Mucosa of gallbladder (tissue), 1 donor: ENCODE results near the gene SPPL3. TPM values are rescaled to one million over a fixed set of nuclear protein-coding genes. Genes with fewer than 3 reads are reported as not detected.
"Not testable (repeated sequence)": the region's sequence is repeated elsewhere in the genome, so short reads cannot be mapped to it uniquely, and the experiment has no call there.

Experiments used
- DNase-seq: peaks from one replicate; pipeline ENCODE4 v3.0.0-alpha.2; 2020; ENCODE audit warnings: low spot score
- total RNA-seq: library from RNA; stranded (reverse); gene quantifications from one replicate; pipeline ENCODE4 v1.2.1, GENCODE V29; 2021
- donor health status: DM: no; HTN: no; CAD: no.

The SPPL3 gene
- total RNA-seq, 1 donor from 2014 or later = 50.7 TPM

- DNase-seq = no peak
Measured at GRCh38 chr12:120820884-120821510, 83.2 kb downstream of the SPPL3 start.

GRCh38 chr12:120818416-120818815 is 85.7 kb downstream of the SPPL3 start:
- DNase-seq = no peak

- no peak for DNase-seq
Measured at GRCh38 chr12:120817559-120818330, 86.4 kb downstream of the SPPL3 start.

DNA sequence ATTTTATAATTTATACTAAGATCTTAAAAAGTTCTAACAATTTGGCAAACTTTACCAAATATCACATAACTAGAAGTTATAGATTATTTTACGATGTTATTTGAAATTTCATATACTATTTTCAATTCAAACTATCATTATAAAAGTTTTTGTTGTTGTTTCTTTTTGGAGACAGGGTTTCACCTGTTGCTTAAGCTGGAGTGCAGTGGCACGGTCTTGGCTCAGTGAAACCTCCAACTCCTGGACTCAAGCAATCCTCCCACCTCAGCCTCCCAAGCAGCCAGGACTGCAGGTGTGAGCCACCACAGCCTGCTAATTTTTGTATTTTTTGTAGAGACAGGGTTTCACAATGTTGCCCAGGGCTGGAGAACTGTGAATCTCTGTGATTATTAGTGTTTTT is 87.8 kb downstream of the SPPL3 start:
- no peak for DNase-seq

DNA sequence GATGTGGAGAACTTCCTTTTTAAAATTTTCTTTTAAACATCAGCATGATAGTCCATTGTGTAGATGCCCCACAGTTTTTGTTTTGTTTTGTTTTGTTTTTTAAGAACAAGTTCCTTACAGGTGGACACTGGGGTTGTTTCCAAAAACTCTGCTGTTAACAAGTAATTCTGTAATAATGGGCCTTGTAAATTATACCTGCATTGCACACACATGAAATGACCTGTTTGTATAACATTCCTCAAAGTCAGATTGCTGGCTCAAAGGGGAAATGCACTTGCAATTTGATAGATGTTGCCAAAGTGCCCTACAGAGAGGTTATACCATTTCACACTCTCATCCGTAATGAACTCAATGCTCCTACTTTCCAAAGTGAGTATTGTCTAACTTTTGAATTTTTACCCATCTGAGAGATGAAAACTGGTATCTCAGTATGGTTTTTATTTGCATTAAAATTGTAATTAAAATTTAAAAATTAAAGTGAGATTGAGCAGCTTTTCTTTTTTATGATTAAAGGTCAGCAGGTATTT is 89.2 kb downstream of the SPPL3 start:
- no peak for DNase-seq

DNA sequence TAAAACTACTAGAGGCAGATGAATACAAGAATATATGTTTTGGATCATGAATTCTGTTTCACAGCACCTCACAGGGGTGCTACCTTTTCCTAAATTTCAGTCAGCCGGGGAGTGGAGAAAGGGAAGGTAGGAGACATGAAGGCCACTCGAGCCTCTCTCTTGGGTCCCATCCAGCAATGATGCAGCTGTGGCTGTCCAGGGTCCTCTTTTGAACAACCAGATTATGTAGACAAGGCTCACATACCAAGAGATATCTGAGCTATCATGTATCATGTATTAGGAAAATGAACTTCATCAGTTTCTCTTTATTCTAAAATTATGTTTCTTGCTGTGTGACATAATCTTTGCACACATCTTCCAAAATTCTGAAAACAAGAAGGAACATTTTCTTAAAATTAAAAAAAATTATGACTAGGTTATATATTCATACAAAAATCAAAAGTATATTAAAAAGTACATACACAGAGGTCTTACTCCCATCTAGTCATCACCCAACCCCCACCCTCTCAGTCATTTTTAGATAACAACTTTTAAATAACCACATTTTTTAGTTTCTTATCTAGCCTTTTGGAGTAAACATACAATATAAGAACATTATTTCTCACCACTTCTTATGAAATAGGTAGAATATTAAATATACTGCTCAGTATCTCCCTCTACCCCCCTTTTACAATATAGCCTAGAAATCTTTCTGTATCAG is 89.8 kb downstream of the SPPL3 start:
- DNase-seq = no peak

DNA sequence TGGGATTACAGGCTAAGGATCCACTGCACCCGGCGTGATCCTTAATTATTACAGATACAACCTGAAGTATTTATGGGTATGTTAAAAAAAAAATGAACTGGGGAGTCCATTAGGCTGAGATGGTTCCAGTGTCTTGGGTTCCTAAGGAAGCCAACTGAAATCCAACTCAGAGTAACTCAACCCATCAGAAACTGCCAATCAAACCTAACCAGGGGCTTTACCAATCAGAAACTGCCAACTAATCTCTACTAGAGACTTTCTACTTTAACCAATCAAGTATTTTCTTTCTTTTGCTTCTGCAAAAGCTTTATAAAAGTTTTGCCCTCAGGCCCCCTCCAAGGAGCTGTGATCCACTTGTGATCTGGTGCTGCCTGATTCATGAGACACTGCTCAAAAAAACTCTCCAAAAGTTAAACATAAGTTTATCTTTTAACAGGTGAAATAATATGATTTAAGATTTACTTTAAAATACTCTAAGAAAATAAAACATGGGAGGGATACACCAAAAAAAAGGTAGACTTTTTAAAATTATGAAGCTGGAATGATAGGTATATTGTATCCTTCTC is 90.5 kb downstream of the SPPL3 start:
- DNase-seq = no peak

DNA sequence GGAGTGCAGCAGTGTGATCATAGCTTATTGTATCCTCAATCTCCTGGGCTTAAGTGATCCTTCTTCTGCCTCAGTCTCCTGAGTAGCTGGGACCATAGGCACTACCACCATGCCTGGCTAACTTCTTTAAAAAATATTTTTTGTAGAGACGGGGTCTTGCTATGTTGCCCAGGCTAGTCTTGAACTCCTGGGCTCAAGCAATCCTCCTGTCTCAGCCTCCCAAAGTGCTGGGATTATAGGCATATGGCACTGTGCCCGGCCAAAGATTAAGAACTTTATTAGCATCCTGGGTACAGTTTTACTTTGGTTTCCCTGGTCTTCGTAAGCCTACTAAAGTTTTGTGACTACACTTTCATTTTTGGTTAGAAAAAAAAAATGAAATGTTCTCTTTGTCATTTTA is 94.1 kb downstream of the SPPL3 start:
- DNase-seq = no peak

GRCh38 chr12:120804428-120804827 is 99.7 kb downstream of the SPPL3 start:
- no peak for DNase-seq

DNA sequence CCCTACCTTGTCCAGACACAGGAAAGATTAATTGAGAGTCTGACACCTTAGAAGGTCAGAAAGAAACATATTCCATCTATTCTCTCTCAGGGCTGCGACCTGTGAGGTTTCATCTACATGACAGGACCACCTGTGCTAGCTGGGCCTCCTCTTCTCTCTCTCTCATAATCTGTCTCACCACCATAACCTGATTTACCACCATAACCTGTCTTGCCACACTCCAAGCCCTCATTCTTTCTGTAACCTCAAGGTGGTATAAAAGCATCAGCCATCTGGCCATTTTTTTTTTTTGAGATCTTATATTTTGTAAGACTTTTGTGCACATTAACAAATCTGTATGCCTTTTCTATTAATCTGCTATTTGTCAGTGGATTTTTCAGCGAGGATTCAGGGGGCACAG is 103.0 kb downstream of the SPPL3 start:
- no peak for DNase-seq

GRCh38 chr12:120800665-120801064 is 103.5 kb downstream of the SPPL3 start:
- DNase-seq = no peak

DNA sequence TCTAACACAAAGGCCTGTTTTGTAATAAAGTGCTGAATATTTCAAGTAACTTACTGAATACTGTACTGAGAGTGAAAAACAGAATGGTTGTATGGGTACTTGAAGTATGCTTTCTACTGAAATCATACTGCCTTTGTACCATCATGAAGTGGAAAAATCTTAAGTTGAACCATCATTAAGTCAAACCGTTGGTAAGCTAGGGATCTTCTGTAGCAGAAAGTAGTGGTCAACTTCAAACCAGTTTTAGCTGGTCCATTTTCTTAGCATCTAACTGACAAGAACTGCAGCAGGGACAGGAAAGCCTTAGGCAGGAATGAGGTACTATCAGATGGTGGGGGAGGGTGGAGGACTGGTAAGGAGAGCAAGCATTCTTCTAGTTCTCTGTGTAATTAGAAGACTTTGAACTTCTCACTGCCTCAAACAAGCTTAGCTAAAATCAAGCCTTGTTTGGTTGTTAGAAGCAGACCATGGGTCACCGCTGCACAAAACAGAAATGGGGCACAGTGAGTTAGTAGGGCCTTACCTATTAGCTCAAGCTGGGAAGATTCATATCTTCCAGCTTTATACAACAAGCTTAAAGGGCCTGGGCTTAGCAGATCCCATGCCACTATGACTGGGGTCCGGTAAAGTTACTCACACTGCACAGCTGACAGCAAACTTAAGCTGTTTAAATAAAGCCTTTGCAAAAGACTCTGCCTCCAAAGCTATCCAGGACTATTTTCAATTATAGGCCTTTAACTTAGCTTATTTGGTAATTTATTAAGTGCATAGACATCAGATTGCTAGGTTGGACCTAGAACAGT is 104.7 kb downstream of the SPPL3 start:
- no peak for DNase-seq

- no peak for DNase-seq
Measured at GRCh38 chr12:120798696-120799095, 105.5 kb downstream of the SPPL3 start.

DNA sequence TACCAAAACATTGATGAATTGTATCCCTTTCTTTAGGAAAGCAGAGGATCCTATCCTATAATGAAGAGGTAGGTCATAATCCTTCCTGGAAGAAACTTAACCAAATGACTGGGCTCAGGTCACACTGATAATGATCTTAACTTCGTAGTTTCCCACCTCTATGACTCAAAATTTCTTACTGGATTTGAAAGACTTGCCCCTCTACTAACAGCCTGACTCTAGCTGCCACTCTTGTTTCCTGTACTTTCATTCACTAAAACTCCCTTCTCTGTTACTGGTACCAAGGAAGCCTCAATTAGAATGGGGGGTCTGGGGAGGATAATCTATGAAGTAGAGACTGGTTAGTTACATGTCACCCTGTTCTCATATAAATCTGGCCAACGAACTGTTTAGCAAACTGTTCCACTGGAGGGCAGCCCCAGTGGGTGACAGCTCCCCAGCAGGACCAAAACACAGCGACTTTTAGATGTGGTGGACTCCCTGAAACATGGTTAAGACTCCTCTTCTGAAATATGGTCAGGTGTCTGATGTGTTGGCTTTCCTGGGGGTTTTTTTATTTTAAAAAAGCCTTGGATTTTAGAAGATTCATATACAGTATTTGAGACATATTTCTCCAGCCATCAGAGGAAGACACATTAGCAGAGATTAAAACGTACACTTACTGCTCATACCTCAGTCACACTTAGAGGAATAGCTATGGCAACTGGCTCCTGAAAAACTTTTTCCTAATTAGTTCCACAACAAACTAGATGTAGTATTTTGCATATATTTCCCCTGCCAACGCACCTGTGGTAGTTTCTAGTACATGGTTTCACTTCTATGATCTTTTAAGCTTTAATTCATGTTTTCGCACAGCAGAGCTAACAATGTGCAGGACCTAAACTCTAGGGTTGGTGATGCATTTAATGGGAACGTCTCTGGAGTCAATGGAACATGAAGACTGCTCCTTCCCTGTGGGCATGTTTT is 106.2 kb downstream of the SPPL3 start:
- DNase-seq = no peak

- DNase-seq = no peak
Measured at GRCh38 chr12:120795441-120796178, 108.5 kb downstream of the SPPL3 start.

DNA sequence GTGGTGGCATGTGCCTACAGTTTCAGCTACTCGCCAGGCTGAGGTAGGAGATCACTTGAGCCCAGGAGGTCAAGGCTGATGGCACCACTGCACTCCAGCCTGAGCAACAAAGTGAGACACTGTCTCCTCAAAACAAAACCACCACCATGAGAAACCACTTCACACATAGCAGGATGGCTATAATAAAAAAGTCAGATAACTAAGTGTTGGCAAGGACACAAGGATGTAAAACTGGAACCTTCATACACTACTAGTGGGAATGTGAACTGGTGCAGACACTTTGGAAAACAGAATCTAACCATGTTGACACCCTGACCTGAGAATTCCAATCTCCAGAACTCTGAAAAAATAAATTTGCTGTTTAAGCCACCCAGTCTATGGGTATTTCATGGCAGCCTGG is 110.8 kb downstream of the SPPL3 start:
- no peak for DNase-seq

- not testable (repeated sequence) for DNase-seq
Measured at GRCh38 chr12:120792456-120792855, 111.7 kb downstream of the SPPL3 start.

DNA sequence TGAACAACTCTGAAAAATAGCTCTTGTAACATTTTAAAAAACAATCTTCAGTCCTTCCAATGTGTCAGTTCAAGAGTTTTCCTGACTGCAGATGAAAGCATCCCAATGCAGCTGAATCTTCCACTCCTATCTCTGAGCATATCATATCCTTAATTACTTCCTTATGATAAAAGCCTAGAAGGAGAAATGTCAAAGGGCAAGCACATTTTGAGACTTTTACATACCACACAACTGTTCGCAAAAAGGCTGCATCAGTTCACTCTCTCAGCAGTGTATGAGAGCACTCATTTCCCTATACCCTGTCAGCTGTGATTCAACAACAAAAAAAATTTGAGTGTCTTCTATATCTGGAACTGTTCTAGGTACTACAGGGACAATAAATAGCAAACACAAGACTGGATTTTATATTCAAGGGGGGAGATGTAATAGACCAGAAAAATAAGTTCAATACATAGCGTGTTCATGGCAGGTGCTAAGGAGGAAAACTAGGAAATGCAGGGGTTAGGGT is 112.4 kb downstream of the SPPL3 start:
- no peak for DNase-seq

DNA sequence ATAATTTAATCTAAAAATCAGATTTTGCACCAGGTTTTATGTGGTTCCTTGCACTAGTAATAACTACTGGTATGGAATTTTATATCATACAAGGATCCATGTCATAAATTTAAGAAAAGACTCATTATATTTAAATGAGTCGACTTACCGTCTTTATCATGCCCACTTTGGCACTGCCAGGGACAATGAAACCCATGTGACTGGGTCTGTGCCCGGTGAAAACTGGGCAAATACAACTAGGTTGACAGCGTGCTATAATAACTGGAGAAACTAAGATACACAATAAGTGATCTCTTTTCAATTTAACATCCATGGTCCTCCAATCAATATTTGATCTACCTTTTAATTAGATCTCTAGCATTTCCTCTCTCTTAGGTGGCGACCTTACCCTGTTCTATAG is 114.0 kb downstream of the SPPL3 start:
- no peak for DNase-seq
